Upper lobe of right lung (tissue), 1 donor: ENCODE results near the gene ST3GAL2. TPM values are rescaled to one million over a fixed set of nuclear protein-coding genes. Genes with fewer than 3 reads are reported as not detected.
A peak's percentile ranks its signal among the peaks of the same experiment; 100 is the strongest.

Experiments used
- ATAC-seq: fragments of 200-7000 bp; cut with Tn5 transposase; one replicate; pipeline ENCODE4 v1.9.1; 2020; ENCODE audit warnings: mild to moderate bottlenecking, moderate library complexity
- DNase-seq: peaks from one replicate; pipeline ENCODE4 v3.0.0-alpha.2; 2020
- H3K27ac ChIP-seq: fragments of 200-600 bp; one replicate; pipeline ENCODE4 v1.8.0; 2022
- H3K27me3 ChIP-seq: fragments of 200-600 bp; one replicate; pipeline ENCODE4 v1.8.0; 2022; ENCODE audit warnings: mild to moderate bottlenecking
- H3K36me3 ChIP-seq: fragments of 200-600 bp; one replicate; pipeline ENCODE4 v1.8.0; 2022
- H3K4me1 ChIP-seq: fragments of 200-600 bp; one replicate; pipeline ENCODE4 v1.8.0; 2022
- H3K4me3 ChIP-seq: fragments of 200-600 bp; one replicate; pipeline ENCODE4 v1.8.0; 2022; ENCODE audit warnings: mild to moderate bottlenecking
- H3K9me3 ChIP-seq: fragments of 200-600 bp; one replicate; pipeline ENCODE4 v1.8.0; 2022
- intact Hi-C: fragments of 100-400 bp; cut with DNase I; formaldehyde crosslinking; loops from one replicate; pipeline ENCODE4 v1.11.0; 2022
- total RNA-seq: library from RNA; stranded (reverse); fragmentation: NEBNext Ultra II Directional; extraction: Animal tissue kit (Norgen Biotek cat#: 25700); gene quantifications from one replicate; pipeline ENCODE4 v1.2.1, GENCODE V29; 2021
- TF ChIP-seq, protein P1 (sequence below): fragments of 200-600 bp; IDR thresholded peaks from one replicate; pipeline ENCODE4 v1.8.0; 2022; ENCODE audit warnings: antibody characterized with exemption
- donor health status: DM: no; HTN: yes; CAD: no; lungs with severe emphysema.

ST3GAL2 gene
- total RNA-seq, 1 donor from 2014 or later, result 30.9 TPM

DNA sequence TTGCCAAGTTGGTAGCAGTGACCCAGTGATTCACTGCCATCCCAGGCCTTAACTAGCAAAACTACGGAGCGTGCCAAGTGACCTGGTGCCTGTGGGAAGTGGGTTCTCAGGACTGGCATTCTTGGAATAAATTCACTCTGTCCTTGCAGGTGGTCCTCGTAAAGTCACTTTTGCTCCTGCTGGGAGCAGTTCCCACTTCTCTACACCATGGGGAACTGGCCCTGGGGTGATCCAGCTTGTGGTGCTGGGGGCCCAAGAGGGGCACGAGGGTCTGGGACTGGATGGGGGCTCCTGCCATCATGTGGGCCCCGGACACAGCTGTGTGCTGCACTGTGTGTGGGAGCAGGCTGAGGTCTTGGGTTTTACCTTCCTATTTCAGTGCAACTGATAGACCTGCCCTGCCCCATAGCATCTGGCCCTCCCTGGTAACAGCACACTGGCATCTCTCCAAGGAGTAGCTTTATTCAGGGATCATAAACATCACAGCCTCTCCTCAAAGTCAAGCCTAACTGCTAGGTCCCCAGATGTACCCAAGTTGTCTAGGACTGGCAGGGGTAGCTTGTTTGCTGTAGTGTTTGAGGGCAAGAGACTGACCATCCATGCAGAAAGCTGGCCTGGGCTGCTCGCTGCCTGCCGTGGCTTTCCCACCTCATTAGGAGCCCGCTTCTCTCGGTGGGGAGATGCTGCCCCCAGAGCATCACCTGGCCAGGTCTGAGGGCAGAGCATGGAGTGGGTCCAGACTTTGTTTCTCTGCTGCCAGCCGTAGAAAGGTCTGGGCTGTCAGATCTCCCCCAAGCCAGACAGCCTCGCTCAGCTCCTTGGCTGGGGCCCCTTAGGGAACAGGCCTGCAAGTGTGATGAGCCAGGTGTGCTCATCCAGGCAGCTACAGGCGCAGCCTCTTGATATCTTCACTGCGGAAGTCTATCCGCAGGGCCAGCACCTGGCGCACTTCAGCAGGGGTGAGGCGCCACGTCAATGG lies 41.5 kb upstream of the ST3GAL2 start:
- TF ChIP-seq, protein P1, sequence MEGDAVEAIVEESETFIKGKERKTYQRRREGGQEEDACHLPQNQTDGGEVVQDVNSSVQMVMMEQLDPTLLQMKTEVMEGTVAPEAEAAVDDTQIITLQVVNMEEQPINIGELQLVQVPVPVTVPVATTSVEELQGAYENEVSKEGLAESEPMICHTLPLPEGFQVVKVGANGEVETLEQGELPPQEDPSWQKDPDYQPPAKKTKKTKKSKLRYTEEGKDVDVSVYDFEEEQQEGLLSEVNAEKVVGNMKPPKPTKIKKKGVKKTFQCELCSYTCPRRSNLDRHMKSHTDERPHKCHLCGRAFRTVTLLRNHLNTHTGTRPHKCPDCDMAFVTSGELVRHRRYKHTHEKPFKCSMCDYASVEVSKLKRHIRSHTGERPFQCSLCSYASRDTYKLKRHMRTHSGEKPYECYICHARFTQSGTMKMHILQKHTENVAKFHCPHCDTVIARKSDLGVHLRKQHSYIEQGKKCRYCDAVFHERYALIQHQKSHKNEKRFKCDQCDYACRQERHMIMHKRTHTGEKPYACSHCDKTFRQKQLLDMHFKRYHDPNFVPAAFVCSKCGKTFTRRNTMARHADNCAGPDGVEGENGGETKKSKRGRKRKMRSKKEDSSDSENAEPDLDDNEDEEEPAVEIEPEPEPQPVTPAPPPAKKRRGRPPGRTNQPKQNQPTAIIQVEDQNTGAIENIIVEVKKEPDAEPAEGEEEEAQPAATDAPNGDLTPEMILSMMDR, result no peak
- Histone ChIP-seq H3K4me1 (peaks cover 10% of the 10 kb centered on the region), H3K27me3 (no peaks in the 10 kb centered on the region), H3K27ac (peak overlapping the region; percentile 47), H3K4me3 (no peak overlapping the region), H3K36me3 (peaks cover 61% of the 10 kb centered on the region), H3K9me3 (no peaks in the 10 kb centered on the region)
- ATAC-seq (no peak), DNase-seq (no peak)
- intact Hi-C loops, result no loop called here

DNA sequence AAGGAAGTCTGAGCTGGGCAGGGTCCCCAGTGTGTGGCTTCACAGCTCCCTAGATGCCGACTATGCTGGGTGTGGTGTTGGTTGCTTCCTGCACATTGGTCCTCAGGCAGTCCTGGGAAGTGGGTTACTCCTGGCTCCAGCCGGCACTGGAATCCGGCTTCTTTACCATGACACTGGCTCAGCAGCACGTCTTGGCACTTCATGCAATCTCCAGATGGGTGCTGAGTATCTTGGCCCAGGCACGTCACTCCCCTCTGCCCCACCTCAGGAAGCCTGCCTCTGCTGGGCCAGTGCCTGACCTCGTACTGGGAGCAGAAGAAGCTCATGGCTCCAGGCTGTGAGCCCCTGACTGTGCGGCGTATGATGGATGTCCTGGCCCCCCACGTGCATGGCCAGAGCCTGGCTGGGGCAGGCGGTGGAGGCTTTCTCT lies 40.0 kb upstream of the ST3GAL2 start:
- Histone ChIP-seq H3K27ac (peak overlapping the region; percentile 47), H3K27me3 (no peaks in the 10 kb centered on the region), H3K4me3 (no peak overlapping the region), H3K4me1 (peaks cover 10% of the 10 kb centered on the region), H3K9me3 (no peaks in the 10 kb centered on the region), H3K36me3 (peaks cover 60% of the 10 kb centered on the region)
- DNase-seq, result no peak
- TF ChIP-seq, protein P1, result no peak
- peak; percentile 37 for ATAC-seq
- intact Hi-C loops, result no loop called here

DNA sequence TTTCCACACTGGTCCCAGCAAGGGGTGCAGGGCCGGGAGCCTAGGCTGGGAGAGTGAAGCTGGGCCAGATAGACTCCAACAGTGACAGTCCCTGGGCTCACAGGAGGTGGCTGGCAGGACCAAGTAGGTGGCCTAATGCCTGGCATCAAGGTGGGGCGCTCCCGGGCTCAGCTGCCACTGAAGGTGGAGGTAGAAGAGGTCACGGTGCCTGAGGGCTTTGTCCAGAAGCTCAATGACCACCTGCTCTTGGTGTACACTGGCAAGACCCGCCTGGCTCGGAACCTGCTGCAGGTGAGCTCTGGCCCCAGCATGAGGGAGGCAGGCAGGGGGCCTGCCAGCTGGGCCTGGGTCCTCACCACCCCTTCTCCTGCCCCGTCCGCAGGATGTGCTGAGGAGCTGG lies 39.3 kb upstream of the ST3GAL2 start:
- Histone ChIP-seq H3K27me3 (no peaks in the 10 kb centered on the region), H3K27ac (peak overlapping the region; percentile 58), H3K36me3 (peaks cover 58% of the 10 kb centered on the region), H3K9me3 (no peaks in the 10 kb centered on the region), H3K4me3 (no peak overlapping the region), H3K4me1 (peaks cover 10% of the 10 kb centered on the region)
- no peak for DNase-seq
- ATAC-seq, result no peak
- intact Hi-C loops, result no loop called here
- TF ChIP-seq, protein P1, result no peak

DNA sequence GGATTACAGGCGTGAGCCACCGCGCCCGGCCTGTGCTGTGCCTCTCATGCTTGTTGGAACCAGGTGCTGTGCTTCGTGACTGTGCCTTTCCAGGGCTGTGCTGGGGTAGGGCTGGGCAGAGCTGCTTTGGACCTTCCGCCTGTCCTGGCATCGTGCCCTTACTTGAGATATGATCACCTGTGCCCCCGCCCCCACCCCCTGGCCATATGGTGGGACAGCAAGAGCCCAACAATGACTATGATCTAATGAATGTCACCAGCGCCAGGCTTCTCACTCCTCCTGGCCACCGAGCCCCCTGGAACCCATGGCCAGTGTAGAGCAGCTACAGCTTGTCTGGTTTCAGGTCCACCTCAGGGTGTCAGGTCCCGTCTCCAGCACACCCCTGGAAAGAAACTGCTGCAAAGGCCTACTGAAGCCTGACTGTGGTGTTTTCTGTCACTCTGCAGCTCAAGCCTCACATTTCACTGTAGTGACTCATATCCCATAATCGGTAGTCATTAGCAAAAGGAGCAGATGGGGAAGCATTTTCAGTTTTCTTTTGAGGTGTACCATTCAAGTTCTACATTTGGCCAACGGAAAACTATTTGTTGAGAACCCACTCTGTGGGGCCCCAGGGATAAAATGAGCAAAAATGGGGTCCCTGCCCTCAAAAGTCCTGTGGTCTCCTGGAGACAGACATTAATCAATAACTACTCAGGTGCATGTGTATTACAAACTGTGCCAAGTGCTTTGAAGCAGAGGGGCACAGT lies 37.5 kb upstream of the ST3GAL2 start:
- Histone ChIP-seq H3K36me3 (peaks cover 56% of the 10 kb centered on the region), H3K4me3 (no peak overlapping the region), H3K27ac (peak overlapping the region; percentile 3), H3K9me3 (no peaks in the 10 kb centered on the region), H3K27me3 (no peaks in the 10 kb centered on the region), H3K4me1 (peaks cover 10% of the 10 kb centered on the region)
- DNase-seq, result no peak
- no peak for ATAC-seq
- intact Hi-C loops, result no loop called here
- TF ChIP-seq, protein P1, result no peak

DNA sequence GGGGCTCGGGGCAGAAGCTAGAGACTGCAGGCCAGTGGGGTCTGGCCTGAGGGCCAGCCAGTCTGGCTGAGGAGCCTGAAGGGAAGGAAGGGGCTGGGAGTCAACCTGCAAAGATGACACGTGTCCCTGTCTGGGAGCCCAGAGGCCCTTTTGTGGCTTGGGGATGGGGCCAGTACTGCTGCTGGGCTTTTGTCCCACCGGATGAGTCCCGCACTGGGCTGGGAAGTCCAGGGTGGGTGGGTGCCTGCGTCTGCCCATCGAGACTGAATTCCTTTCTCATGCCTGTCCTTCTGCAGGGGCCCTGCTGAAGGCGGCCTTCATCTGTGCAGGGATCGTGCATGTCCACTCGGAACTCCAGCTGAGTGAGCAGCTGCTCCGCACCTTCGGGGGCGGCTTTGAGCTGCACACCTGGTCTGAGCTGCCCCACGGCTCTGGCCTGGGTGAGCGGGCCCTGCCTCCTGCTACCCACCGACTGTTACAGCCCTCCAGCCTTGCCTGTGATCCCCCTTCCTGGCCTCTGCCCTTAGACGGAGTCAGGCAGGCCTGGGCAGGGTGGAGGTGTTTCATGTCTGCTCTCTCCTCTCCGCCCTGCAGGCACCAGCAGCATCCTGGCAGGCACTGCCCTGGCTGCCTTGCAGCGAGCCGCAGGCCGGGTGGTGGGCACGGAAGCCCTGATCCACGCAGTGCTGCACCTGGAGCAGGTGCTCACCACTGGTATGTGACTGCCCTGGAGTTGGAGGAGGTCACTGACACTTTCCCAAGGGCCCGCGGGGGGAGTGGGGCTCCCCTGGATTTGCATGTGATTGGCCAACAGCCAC lies 36.4 kb upstream of the ST3GAL2 start:
- ATAC-seq, result no peak
- Histone ChIP-seq H3K4me1 (peaks cover 10% of the 10 kb centered on the region), H3K4me3 (no peak overlapping the region), H3K27ac (no peak overlapping the region), H3K9me3 (no peaks in the 10 kb centered on the region), H3K27me3 (no peaks in the 10 kb centered on the region), H3K36me3 (peaks cover 44% of the 10 kb centered on the region)
- intact Hi-C loops, result no loop called here
- no peak for DNase-seq
- TF ChIP-seq, protein P1, result no peak
